Vagina (tissue), 2 donors: ENCODE data around the gene MGP.

Experiments used
- POLR2A ChIP-seq, 2 donors: fragments of 450-650 bp; IDR thresholded peaks; one replicate each; pipeline ENCODE4 v1.6.1; 2017; ENCODE audit warnings: antibody characterized with exemption in 2 of 2, mild to moderate bottlenecking in 2 of 2, moderate library complexity in 2 of 2
- POLR2AphosphoS5 ChIP-seq, 2 donors: sonication (generic); formaldehyde crosslinking; IDR thresholded peaks; one replicate each; pipeline ENCODE4 v1.9.0; 2017; ENCODE audit warnings: antibody characterized with exemption in 2 of 2, mild to moderate bottlenecking in 2 of 2, low read depth in 1 of 2; ENCODE audit not compliant: insufficient read depth in 1 of 2

DNA sequence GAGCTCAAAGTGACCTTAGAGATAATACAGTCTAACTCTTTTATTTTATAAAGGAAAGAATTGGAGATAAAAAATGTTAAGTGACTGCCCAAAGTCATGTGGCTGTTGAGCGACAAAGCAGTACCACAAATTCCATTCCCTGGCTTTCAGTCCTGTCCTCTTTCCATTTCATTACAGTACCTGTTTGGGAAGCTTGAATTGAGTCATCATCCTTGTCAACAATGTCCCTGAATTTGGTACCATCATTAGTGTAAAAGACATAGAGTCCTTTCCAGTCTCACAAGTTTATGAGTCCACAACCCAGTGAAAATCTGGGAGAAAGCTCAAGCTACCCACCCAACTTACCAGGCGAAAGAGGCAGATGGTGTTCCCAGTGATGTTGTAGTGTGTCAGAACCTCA is 48.9 kb upstream of the MGP start:
- no peak for TF ChIP-seq POLR2A (IDR thresholded peaks at IDR 0.05)
- no peak for TF ChIP-seq POLR2AphosphoS5 (IDR thresholded peaks at IDR 0.05; ENCODE audit: insufficient read depth in 1 of 2, low read depth in 1 of 2)
